Measurements from ENCODE around the gene SNW1.
"Not testable (repeated sequence)": the region's sequence is repeated elsewhere in the genome, so short reads cannot be mapped to it uniquely, and the experiment has no call there.

The SNW1 gene

GRCh38 chr14:77760381-77761204 is at the start of gene SNW1:
Gene SNW1 (minus strand): TSS chr14:77761156. CDS start chr14:77761127, 29 bp downstream.
- peak; percentile 91 for DNase-seq

- no peak for DNase-seq
Observed at GRCh38 chr14:77809011-77809410, 48.1 kb upstream of the SNW1 start.

DNA sequence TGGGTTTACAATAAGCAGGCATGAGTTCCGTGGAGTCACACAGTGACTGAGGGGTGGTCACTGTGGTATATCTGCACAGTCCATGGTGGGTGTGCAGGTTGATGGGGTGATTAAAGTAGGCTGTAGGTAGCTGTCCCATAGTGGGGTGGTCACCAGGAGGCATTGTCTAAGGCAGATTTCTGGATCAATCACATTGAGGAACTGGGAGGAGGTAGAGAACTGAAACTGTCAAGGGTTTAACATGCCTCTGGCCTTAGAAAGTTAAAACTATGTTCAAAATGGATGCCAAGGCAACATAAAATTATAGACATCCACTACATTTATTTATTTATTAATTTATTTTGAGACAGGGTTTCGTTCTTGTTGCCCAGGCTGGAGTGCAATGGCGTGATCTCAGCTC is 47.3 kb upstream of the SNW1 start:
- no peak for DNase-seq

GRCh38 chr14:77805706-77806105 is 44.8 kb upstream of the SNW1 start:
- DNase-seq = no peak

GRCh38 chr14:77804592-77804991 is 43.6 kb upstream of the SNW1 start:
- peak; percentile 57 to 62 for DNase-seq

GRCh38 chr14:77800814-77801213 is 39.9 kb upstream of the SNW1 start:
- DNase-seq = no peak

GRCh38 chr14:77799863-77800730 is 39.1 kb upstream of the SNW1 start, which contains the start of gene ADCK1:
Gene ADCK1 (plus strand): TSS chr14:77800109. CDS start chr14:77818979, 18,870 bp downstream.
- DNase-seq = peak; percentile 91 to 92

DNA sequence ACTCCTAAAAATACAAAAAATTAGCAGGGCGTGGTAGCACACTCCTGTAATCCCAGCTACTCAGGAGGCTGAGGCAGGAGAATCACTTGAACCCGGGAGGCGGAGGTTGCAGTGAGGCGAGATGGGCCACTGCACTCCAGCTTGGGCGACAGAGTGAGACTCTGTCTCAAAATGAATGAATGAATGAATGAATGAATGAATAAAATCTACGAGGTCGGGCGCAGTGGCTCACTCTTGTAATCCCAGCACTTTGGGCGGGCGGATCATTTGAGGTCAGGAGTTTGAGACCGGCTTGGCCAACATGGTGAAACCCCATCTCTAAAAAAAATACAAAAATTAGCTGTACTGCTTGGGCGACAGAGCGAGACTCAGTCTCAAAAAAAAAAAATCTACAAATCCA is 38.5 kb upstream of the SNW1 start:
- not testable (repeated sequence) for DNase-seq

- DNase-seq = no peak
Observed at GRCh38 chr14:77794357-77794756, 33.4 kb upstream of the SNW1 start.

DNA sequence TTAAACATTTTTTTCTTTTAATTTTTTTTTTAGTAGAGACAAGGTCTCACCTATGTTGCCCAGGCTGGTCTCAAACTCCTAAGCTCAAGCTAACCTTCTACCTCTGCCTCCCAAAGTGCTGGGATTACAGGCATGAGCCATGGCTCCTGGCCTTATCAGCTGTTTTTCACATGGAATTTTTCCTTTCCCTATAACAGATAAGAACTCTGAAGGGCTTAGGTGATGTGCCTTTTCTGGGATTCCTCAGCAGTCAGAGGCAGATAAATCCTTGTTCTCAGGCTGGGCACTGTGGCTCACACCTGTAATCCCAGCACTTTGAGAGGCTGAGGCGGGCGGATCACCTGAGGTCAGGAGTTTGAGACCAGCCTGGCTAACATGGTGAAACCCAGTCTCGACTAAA is 32.3 kb upstream of the SNW1 start:
- DNase-seq = not testable (repeated sequence)

DNA sequence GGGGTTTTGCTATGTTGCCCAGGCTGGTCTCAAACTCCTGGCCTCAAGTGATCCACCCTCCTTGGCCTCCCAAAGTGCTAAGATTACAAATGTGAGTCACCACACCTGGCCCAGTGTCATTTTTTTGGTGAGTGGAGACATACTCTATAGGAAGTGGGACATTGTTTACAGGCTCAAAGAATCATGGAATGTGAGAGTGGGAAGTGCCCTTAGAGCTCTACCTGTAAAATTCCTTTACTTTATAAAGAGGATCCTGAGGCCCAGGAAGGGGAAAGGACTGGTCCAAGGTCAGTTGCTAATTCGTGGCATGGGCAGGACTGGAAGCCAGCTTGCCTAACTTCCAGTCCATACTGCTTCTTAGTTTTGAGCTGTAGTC is 30.3 kb upstream of the SNW1 start:
- DNase-seq = no peak

DNA sequence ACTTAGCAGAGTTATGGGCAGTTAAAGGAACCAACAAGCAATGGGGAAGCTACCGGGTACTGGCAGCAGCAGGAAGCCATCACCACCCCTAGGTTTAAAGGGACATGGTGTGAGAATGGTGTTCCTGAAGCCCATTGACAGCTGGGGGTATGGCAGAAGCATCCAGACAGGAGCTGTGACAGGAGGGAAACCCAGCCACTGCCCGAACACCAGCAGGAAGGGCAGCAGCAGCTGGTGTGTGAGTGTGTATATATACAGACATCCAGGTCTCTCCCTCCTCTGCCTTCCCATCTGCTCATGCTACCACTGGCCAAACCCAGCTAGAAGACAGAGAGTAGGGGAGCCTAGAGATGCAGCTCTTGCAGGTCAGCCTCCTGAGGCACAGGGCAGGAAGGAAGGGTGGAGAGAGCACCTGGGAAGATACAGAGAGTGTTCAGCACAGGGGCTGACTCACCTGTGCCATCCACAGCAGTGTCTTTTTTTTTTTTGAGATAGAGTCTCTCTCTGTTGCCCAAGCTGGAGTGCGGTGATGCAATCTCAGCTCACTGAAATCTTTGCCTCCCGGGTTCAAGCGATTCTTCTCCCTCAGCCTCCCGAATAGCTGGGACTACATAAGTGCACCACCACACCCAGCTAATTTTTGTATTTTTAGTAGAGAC is 29.7 kb upstream of the SNW1 start:
- DNase-seq = no peak

DNA sequence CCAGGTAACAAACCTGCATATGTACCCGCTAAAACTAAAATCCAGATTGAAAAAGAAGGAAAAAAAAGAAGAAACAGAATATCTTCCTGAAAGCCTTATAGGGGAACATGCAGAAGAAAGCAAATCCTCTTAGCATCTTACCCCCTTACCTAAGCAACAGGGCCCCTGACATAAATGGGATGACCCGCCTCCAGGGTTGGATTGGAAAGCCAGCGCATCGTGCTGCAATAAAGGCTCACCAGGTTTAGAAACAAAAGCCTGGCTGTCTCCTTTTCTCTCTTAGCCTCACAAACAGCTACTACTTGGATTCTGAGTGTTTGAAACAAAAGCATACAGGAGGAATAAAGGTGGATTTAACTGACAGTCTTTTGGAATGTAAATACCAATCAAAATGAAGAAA is 25.2 kb upstream of the SNW1 start:
- no peak for DNase-seq

DNA sequence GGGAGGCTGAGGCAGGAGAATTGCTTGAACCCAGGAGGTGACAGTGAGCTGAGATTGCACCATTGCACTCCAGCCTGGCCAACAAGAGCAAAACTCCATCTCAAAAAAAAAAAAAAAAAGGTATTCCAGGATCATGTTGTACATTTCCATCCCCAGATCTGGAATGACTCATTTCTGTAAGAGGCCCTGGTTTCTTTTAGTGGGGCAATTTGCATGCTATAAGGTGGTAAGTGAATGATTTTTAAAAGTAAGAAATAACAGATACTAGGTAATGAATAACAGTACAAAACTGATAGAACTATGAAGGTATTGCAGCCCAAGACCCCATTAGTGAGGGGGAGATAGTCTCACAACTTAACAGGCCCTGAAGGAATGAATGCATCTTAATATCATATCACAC is 21.2 kb upstream of the SNW1 start:
- DNase-seq = no peak

GRCh38 chr14:77773966-77774365 is 13.0 kb upstream of the SNW1 start:
- not testable (repeated sequence) for DNase-seq

- DNase-seq = not testable (repeated sequence)
Observed at GRCh38 chr14:77768442-77769069, 7.6 kb upstream of the SNW1 start.

DNA sequence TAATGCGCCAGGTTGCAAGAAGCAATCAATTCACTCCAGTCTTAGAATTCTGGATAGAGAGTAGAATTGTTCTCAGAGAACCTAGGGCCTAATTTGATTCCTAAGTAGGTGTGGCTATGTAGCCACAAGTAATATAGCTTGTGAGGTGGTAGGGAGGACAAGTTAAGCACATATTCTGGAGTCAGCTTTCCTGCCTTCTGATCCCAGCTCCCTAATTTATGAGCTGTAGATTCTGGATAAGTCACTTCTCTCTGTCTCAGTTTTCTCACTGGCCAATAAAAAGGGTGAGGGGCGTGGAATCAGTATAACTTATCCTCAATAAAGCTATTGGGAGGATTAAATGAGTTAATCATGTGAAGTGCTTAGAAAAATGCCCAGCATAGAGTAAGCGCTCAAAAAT is 3.0 kb upstream of the SNW1 start:
- no peak for DNase-seq

- DNase-seq = no peak
Observed at GRCh38 chr14:77763316-77763715, 2.4 kb upstream of the SNW1 start.

GRCh38 chr14:77761205-77761931 is 412 bp upstream of the SNW1 start:
- DNase-seq = peak in 1 of 2 experiments; percentile 27

DNA sequence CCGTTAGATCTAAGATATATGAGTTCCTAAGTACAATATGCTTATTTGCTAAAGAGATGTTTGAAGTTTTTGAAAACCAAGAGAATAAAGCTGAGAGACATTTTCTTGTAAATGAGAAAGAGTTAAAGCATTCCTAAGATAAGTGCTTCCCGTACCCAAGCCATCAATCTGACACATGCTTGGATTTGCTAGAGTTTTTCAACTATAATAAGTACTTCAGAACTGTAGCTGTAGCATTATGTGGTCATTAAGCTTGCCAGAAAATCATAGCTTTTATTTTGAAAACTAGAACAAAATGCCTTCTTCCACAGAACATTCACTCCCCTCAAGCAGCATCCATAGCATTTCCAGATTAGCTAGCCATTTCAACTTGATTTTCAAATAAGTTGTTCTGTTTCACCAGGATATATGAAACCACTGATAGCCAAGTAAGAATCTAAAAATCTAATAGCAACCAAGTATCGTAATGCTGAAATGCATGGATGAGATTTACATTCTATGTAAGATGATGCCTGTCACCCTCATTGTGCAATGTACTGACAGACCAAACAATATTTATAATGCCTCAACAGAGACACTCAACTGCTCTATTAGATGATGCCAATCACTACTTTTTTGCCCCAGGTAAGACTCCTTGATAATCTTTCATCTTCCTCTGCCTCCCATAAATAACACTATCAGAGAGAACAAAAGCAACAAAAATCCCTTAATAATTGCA is 8.0 kb downstream of the SNW1 start:
- no peak for DNase-seq

DNA sequence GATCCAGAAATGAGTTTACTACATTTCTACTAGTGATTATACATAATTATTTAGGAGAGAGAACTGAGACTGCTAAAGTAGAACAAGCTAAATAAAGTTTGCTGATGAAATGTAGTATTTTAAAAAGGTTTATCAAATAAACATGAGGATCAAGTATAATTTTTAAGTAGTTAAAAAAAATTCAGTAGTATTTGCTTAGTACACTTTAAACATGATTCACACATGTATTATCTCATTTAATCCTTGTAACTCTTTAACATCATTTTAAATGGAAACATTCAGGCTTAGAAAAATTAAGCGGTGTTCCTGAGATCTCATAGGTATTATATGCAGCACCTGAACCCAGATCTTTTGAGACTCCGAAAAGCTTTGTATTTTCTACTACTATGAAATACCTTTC is 8.7 kb downstream of the SNW1 start:
- DNase-seq = no peak
